ENCODE measurements around the gene POLR2M. TPM values are rescaled to one million over a fixed set of nuclear protein-coding genes. Genes with fewer than 3 reads are reported as not detected.

The POLR2M gene
- total and polyA plus RNA-seq, 10 of the 15 experiments (the other 5 are each of a cell fraction or from before 2014, with no cell fraction given) = 5.8 to 364 (median 23.7) TPM

- TF ChIP-seq ZNF384 (IDR thresholded peaks at IDR 0.05; ENCODE audit: borderline replicate concordance, low read depth, low read length) (peak; percentile 22; the same call in 1 of the 2 replicates), MTA3 (IDR thresholded peaks at IDR 0.05; ENCODE audit: borderline replicate concordance, low read length) (no peak), PML (IDR thresholded peaks at IDR 0.05; ENCODE audit: low read length) (peak; percentile 79; the same call in 1 of the 2 replicates), IRF4 (IDR thresholded peaks at IDR 0.05; ENCODE audit: low read depth, low read length) (peak; percentile 63; the same call in 1 of the 2 replicates), PAX5 (IDR thresholded peaks at IDR 0.05; ENCODE audit: borderline replicate concordance, low read depth, low read length) (peak; percentile 35; the same call in 1 of the 2 replicates), KAT2A (conservative IDR thresholded peaks at IDR 0.05; ENCODE audit: control insufficient read depth, low read depth, low read length) (no peak), SP1 (IDR thresholded peaks at IDR 0.05; ENCODE audit: low read depth, low read length) (peak; percentile 45), MXI1 (IDR thresholded peaks at IDR 0.05; ENCODE audit: low read depth, low read length) (peak; percentile 56; the same call in 1 of the 2 replicates), SUZ12 (IDR thresholded peaks at IDR 0.05; ENCODE audit: unreplicated experiment) (no peak), ASH2L (IDR thresholded peaks at IDR 0.05; ENCODE audit: borderline replicate concordance, low read depth) (peak; percentile 62; the same call in 1 of the 2 replicates), TAF1 (IDR thresholded peaks at IDR 0.05; ENCODE audit: borderline replicate concordance, low read depth, low read length) (peak; percentile 87), LARP7 (IDR thresholded peaks at IDR 0.05) (0 out of 2 replicates have a peak, but pooled peaks have one; percentile 62), PKNOX1 (IDR thresholded peaks at IDR 0.05) (peak; percentile 90), EP300 (IDR thresholded peaks at IDR 0.05; ENCODE audit: borderline replicate concordance in 1 of 2, control insufficient read depth in 1 of 2, low read depth in 2 of 2, low read length in 2 of 2) (peak in 1 of 2 experiments; percentile 49; a peak in 1 of 4 replicates), MTA2 (IDR thresholded peaks at IDR 0.05; ENCODE audit: low read depth) (no peak), HDAC2 (IDR thresholded peaks at IDR 0.05) (no peak), POLR2AphosphoS2 (IDR thresholded peaks at IDR 0.05; ENCODE audit: low read depth, low read length) (no peak; the same call in 1 of the 2 replicates)
- TF ChIP-seq, protein P1, sequence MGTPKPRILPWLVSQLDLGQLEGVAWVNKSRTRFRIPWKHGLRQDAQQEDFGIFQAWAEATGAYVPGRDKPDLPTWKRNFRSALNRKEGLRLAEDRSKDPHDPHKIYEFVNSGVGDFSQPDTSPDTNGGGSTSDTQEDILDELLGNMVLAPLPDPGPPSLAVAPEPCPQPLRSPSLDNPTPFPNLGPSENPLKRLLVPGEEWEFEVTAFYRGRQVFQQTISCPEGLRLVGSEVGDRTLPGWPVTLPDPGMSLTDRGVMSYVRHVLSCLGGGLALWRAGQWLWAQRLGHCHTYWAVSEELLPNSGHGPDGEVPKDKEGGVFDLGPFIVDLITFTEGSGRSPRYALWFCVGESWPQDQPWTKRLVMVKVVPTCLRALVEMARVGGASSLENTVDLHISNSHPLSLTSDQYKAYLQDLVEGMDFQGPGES (IDR thresholded peaks at IDR 0.05) = no peak
- TF ChIP-seq, protein P2, sequence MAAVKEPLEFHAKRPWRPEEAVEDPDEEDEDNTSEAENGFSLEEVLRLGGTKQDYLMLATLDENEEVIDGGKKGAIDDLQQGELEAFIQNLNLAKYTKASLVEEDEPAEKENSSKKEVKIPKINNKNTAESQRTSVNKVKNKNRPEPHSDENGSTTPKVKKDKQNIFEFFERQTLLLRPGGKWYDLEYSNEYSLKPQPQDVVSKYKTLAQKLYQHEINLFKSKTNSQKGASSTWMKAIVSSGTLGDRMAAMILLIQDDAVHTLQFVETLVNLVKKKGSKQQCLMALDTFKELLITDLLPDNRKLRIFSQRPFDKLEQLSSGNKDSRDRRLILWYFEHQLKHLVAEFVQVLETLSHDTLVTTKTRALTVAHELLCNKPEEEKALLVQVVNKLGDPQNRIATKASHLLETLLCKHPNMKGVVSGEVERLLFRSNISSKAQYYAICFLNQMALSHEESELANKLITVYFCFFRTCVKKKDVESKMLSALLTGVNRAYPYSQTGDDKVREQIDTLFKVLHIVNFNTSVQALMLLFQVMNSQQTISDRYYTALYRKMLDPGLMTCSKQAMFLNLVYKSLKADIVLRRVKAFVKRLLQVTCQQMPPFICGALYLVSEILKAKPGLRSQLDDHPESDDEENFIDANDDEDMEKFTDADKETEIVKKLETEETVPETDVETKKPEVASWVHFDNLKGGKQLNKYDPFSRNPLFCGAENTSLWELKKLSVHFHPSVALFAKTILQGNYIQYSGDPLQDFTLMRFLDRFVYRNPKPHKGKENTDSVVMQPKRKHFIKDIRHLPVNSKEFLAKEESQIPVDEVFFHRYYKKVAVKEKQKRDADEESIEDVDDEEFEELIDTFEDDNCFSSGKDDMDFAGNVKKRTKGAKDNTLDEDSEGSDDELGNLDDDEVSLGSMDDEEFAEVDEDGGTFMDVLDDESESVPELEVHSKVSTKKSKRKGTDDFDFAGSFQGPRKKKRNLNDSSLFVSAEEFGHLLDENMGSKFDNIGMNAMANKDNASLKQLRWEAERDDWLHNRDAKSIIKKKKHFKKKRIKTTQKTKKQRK (IDR thresholded peaks at IDR 0.05; ENCODE audit: low read depth, low read length) = no peak
- TF ChIP-seq, protein P3, sequence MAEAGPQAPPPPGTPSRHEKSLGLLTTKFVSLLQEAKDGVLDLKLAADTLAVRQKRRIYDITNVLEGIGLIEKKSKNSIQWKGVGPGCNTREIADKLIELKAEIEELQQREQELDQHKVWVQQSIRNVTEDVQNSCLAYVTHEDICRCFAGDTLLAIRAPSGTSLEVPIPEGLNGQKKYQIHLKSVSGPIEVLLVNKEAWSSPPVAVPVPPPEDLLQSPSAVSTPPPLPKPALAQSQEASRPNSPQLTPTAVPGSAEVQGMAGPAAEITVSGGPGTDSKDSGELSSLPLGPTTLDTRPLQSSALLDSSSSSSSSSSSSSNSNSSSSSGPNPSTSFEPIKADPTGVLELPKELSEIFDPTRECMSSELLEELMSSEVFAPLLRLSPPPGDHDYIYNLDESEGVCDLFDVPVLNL (IDR thresholded peaks at IDR 0.05; ENCODE audit: low read depth, low read length) = peak; percentile 72
- TF ChIP-seq, protein P4, sequence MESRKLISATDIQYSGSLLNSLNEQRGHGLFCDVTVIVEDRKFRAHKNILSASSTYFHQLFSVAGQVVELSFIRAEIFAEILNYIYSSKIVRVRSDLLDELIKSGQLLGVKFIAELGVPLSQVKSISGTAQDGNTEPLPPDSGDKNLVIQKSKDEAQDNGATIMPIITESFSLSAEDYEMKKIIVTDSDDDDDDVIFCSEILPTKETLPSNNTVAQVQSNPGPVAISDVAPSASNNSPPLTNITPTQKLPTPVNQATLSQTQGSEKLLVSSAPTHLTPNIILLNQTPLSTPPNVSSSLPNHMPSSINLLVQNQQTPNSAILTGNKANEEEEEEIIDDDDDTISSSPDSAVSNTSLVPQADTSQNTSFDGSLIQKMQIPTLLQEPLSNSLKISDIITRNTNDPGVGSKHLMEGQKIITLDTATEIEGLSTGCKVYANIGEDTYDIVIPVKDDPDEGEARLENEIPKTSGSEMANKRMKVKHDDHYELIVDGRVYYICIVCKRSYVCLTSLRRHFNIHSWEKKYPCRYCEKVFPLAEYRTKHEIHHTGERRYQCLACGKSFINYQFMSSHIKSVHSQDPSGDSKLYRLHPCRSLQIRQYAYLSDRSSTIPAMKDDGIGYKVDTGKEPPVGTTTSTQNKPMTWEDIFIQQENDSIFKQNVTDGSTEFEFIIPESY (IDR thresholded peaks at IDR 0.05) = no peak
Measured at GRCh38 chr15:57706405-57707209, at the start of gene POLR2M (continued).
